Stimulated activated CD8-positive, alpha-beta memory T cell treated with anti-CD3 and anti-CD28 coated beads, Interleukin-4, amount 100 ng/mL, for 4 hours (primary cell): ENCODE results near the gene PGS1.

ENCODE experiments used
- DNase-seq, 2 donors: peaks; one replicate each; pipeline ENCODE4 v3.0.0-alpha.2; 2020; ENCODE audit warnings: low read depth in 2 of 2, low spot score in 1 of 2

PGS1 gene

DNA sequence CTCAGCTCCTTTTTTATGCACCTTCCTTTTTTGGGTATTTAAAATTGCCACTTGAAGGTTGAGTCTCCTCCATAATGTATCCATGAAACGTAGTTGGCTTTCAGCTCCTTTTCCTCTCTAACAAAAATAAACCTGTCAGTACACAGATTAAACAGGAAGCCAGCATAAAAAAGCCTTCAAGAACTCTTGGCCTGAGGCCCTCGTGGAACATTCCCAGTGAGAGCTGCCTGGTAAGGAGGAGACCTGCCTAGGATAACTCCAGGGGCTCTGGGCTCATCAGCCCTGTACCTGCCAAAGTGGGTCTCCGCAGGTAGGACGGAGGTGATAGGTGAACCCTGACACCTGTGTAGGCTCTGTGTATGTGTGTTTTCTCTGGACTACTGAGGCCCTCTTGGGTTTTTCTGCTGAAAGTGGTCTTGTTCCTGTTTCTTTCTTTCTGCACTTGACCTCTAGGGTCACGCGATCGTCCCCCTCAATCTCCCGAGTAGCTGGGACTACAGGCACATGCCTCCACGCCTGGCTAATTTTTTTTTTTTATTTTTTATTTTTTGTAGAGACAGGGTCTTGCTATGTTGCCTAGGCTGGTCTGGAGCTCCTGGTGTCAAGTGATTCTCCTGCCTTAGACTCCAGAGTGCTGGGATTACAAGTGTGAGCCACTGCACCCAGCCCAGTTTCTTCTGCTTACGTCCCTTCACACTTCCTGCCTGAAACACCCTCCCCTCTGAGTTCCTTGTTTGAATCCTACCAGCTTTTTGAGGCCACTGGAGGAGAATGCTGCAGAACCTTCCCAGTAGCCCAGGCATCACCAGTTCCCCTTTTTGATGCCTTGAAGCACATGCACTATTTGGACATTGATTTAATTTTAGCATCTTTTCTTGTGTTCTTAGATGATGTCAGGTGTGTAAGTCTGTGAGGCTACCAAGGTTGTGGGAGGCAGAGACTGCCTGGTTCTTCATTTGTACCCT is 9.8 kb downstream of the PGS1 start:
- no peak for DNase-seq

DNA sequence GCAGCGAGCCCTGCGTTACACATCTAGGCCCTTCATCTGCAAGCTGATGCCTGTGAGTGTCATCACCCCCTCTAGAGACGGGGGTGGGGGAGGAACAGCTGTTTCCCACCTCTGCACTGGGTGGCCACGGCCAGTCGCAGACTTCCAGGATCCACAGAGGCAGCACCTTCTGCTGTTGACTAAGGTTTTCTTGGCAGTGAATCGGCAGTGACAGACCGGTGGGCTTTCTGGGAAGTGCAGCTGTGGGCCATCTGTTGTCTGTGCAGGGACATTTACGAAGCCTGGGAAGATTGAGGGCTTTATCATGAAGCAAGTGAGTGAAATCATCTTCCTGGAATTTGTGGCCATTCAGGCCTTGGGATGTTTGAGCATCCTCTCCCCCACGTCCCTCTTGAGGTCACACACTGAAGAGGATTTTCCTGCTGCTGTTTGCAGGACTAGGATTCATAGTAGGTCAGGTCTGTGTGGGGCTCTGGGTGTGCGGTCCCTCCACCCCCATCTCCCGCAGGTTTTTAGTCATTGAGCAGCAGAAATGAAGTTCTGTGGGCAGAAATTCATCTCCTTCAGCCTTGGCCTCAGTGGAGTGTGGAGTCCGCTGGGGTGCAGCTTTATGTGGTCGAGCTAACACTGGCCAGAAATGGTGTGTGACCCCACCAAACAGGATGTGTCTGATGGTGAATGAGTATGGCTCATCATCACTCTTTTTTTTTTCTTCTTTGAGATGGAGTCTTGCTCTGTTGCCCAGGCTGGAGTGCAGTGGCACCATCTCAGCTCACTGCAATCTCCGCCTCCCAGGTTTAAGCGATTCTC is 12.0 kb downstream of the PGS1 start:
- DNase-seq = no peak

DNA sequence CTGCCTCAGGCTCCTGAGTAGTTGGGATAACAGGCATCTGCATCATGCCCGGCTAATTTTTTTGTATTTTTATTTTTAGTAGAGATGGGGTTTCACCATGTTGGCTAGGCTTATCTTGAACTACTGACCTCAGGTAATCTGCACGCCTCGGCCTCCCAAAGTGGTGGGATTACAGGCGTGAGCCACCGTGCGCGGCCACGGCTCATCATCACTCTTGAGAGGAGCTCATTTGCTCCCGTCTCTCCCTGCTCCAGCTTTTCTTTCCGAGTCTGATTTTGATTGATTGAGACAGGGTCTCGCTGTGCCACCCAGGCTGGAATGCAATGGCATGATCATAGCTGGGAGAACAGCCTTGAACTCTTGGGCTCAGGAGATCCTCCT is 12.6 kb downstream of the PGS1 start:
- DNase-seq = no peak

DNA sequence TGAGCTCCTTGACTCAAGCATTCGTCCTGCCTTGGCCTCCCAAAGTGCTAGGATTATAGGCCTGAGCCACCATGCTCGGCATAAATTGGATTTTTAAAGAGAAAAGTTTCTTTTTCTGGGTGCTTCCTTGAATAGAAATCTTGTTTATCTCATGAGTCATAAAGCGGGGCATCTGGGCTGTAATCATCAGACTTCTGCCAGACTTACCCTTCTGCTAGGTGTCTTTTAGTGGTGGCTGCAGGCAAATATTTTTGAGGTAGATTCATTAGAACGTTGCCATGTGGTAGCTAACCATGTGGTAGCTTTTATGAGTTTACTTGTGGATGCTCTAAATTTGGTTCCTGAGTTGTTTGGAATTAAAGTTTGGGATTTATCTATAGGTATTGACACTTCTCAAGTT is 13.4 kb downstream of the PGS1 start:
- no peak for DNase-seq

DNA sequence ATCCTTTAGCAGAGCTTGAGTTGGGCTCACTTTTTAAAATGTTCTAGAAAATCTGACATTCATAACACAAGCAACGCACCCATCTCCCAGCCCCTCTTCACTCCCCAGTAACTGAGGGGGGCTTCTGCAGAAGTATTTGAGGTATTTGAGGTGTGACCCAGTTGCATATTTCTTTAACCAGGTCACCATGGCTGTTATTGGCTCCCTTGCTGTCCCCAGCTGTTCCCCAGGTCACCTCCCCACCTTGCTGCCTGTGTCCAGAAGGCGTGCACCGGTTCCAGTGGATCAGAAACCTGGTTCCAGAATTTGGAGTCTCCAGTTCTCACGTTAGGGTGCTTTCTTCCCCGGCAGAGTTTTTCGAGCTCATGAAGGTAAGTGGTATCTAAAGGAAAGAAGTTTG is 13.8 kb downstream of the PGS1 start:
- no peak for DNase-seq

DNA sequence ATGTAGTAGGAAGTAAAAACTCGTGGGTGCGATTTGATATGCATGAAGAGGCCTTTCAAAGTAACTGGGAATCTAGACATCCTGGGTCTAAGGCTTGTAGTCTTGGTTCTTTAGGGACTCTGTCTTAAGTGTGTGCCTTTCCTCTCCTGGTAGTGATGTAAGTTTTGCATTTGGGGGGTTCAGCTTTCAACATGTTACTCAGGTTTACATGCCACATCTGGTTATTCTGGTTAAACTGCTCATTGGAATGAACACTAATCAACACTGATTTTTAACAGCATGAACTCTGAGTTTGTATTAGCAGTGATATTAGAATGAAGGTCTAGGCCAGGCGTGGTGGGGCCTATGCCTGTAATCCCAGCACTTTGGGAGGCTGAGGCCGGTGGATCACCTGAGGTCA is 15.1 kb downstream of the PGS1 start:
- DNase-seq = no peak

DNA sequence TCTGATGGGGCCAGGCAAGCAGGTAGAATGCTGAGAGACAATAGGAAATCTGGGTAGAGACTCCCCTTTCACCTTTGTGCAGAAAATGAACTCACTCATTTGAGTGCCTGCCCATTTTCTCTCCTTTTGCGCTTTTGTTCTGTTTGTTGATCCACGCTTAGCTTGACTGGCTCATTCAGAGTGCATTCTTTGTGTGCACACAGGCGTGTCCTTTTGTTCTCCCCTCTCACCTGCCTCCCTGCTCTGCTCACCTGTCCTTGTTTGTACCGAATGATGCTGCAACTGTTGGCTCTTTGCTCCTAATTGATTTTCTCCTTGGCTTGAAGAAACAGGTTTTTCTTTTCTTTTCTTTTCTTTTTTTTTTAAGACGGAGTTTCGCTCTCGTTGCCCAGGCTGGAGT is 15.8 kb downstream of the PGS1 start:
- DNase-seq = no peak

DNA sequence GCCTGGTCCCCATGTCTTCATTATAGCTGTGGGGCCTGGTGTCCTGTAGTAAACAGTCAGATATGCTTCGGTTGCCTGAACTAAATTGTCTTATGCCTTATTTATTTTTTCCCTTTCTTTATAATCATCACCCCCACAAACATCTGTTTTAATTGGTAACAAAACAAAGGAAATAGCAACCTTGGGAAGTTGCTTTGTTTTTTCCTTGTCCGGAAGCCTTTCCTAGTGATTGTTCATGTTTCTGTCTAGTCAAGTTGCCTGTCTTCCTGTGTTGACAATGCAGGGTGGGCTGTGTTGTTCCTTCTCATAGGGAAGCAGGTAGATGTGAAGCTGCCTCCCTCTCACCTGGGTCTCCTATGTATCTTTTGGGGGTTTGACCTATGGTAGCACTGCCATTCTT is 16.7 kb downstream of the PGS1 start:
- no peak for DNase-seq

DNA sequence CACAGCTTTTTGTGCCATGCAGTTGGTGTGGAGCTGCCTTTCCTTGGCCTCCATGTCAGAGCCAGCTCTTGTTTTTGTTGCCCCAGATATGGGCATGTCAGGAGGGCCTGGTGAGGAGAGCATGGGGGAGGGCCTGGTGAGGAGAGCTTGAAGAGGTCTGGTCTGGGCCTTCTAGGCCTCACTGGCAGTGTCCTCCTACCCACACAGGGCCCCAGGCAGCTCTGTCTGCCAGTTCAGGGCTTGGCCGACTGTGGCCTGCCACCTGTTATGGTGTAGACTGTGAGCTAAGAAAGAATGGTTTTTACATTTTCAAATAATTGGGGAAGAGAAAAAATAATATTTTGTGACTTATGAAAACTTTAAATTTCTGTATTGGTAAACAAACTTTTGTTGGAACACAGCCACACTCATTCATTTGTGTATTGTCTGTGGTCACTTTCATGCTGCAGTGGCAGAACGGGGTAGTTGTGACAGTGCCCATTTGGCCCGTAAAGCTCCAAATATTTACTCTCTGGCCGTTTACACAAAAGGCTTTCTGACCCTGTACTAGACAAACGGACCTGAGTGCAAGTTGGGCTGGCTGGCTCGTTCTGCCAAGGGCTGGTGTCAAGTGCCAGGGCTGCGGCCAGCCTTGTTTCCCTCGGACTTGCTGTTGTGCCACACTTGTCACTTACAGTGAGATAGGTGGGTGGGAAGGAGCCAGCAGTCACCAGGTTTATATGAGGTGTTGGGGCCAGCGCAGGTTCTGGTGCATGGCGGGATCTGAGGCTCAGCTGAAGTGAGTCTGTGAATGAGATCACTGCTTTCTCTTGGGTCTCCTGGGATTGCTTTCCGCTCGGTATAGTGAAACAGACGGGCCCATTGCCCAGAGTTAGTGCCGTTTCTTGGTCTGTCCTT is 18.2 kb downstream of the PGS1 start:
- DNase-seq = no peak

DNA sequence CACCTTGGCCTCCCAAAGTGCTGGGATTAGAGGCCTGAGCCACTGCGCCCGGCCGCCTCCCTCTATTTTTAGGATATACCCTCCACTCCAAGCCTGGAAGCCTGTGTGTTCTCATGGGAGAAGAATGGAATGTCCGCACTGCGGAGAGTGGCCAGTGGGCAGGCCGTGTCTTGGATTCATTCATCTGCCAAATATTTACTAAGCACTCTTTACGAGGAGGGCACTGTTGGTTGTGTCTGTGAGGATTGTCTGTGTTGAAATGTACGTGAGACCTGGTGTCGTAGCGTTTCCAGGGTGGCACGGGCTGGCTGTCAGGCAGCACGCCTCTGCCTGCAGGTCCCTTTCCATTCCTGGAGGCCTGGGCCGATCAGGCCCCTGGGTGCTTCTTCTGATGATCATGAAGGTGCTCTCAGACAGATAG is 19.2 kb downstream of the PGS1 start:
- no peak for DNase-seq

DNA sequence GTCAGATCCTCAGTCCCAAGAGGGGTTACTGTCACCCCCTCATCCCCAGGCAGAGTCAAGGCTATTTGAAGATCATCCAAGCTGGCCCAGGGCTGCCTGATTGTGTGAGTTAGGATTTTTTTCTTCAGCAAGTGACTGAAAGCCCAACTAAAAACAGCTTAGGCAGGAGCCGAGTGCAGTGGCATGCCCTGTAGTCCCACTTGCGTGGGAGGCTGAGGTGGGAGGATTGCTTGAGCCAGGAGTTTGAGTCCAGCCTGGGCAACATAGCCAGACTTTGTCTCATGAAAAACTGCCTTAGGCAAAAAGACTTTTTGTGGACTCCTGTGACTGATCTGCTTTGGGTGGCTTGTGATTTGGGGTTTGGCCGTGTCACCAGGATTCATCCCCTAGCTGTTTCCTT is 19.9 kb downstream of the PGS1 start:
- DNase-seq = no peak

DNA sequence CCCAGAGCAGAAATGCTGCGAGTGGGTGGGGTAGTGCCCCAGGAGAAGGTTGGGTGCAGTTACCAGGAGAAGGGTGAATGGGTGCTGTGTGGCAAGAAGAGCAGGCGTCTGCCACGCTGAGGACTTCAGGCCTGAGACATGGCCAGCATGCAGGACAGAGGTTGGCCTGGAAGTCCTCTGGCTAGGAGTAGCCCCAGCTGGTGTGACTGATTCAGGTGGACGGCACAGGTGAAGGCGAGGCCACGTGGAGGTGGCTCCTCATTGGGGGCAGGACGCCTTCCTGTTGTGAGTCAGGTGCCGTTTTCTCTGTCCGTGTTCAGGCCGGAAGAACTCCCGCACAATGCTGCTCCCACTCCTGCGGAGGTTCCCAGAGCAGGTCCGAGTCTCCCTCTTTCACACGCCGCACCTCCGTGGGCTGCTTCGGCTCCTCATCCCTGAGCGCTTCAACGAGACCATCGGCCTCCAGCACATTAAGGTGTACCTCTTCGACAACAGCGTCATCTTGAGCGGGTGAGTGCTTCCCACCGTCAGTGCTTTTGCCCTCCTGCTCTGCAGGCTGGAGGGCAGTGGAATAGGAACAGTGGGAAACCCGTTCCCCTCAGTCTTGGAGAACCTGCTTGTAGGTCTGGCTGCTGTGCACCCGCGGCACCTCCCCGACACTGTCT is 20.7 kb downstream of the PGS1 start:
- DNase-seq = no peak

DNA sequence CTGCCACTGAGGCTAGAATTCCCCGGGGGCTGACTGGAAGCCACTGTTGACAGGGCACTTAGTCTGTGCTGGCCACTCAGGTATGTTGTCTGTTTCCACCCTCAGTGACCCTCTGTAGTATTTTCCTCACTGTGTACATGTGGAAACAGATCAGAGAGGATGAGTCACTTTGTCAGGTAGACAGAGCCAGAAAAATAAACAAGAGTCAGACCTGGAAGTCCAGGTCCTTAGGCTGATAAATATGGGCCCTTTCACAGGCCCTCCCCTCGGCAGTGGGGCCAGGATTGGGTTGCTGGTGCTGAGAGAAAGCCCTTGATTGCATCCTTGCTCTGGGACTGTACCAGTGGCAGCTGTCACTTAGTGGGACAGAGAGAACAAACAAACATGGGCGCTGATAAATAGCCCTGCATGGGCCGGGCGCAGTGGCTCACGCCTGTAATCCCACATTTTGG is 21.3 kb downstream of the PGS1 start:
- DNase-seq = no peak

DNA sequence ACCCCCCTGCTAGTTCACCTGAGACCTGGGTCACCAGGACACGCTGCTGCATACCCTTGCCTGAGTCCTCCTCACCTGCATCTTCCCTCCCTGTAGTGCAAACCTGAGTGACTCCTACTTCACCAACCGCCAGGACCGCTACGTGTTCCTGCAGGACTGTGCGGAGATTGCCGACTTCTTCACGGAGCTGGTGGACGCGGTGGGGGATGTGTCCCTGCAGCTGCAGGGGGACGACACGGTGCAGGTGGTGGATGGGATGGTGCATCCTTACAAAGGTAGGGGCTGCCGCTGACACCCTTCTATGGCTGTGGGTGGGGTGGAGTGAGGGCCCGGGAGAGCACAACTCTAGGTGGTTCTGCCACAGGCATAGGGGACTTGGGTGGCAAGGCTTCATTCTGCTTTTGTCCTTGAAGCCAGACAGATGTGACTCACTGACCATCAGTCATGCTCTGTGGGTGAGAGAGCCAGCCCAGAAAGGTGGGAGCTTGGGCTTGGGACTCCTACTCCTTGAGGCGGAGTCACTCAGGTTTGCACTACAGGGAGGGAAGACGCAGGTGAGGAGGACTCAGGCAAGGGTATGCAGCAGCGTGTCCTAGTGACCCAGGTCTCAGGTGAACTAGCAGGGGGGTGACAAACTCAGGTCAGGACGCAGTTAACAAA is 22.3 kb downstream of the PGS1 start:
- DNase-seq = no peak

DNA sequence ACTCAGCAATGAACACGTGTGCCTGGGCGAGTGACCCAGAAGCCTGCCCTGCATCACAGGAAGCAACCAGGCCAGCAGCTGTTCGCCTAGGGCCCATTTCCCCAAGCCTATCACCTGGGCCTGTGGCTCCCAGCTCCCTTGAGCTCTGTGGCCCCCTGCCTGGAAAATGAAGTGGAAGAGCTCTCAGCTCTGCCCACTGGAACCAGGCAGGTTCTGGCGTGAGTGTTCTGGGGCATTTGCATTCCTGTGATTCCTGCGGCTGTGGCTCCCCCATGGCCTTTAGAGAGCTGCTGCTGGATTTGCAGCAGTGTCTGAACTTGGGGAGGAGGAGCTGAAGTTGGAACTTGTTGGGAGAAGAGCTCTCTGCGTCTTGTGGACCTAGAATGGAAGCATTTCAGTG is 22.8 kb downstream of the PGS1 start:
- no peak for DNase-seq

DNA sequence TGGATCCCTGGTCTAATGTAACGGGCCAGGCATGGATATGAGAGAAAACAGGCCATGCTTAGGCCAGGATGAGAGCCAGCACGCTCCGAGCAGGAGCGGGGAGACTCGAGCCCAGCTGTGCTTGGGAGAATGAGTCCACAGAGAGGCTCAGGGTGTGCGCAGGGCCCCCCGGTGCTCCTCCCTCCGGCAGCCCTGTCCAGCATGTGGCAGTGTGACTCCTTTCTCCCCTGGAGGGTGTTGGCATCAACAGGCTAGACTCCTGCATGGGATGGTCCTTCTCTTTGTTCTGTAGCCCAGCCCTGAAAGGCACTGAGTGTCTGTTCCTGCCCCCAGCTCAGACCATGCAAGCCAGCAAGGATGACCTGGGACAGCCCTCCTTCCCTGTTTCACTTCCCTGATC is 23.4 kb downstream of the PGS1 start:
- DNase-seq = no peak

DNA sequence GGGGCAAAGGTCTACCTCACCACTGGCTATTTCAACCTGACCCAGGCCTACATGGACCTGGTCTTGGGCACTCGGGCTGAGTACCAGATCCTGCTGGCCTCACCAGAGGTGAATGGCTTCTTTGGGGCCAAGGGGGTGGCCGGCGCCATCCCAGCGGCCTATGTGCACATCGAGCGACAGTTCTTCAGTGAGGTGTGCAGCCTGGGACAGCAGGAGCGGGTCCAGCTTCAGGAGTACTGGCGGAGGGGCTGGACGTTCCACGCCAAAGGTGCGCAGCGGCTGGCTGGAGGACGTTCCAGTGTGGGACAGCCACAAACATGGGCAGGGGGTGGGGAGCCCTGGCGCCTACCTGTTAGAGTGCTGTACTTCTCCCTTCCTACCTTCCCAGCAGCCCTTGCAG is 25.4 kb downstream of the PGS1 start:
- no peak for DNase-seq

DNA sequence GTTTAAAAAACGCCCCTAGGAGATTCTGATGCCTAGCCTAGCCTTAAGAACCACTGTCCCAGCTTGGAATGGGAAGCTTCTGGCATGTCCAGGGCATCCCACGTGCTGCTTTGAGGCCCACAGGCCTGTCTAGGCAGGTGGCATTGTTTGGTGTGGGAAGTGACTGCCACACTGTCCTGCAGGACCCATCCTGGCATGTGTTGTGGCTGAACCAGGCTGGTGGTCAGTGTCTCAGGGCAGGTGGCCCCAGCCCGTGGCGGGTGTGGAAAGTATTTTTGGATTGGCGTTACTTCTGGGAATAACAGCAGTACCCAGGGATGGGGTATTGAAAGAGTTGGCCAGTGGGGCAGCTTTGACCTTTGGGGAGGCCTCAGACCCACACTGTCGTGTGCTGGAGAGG is 27.9 kb downstream of the PGS1 start:
- no peak for DNase-seq

DNA sequence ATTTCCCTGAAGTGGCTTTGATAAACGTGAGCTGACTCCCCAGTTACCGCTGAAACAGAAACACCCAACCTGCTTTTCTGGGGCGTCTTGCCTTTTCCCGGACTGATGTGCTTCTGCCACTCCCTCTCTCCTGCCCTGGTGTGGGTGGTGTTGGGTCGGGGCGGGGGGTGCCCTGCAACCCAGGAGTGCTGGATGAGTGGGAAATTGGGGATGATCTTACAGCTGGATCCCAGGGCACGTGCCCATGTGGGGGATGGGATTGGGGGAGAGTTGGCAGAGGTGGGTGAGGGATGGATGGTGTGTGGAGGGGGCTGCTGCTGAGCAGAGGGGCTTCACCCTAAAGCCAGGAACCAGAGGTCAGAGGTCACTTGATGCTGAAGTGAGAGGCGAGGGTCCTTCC is 28.5 kb downstream of the PGS1 start:
- no peak for DNase-seq

DNA sequence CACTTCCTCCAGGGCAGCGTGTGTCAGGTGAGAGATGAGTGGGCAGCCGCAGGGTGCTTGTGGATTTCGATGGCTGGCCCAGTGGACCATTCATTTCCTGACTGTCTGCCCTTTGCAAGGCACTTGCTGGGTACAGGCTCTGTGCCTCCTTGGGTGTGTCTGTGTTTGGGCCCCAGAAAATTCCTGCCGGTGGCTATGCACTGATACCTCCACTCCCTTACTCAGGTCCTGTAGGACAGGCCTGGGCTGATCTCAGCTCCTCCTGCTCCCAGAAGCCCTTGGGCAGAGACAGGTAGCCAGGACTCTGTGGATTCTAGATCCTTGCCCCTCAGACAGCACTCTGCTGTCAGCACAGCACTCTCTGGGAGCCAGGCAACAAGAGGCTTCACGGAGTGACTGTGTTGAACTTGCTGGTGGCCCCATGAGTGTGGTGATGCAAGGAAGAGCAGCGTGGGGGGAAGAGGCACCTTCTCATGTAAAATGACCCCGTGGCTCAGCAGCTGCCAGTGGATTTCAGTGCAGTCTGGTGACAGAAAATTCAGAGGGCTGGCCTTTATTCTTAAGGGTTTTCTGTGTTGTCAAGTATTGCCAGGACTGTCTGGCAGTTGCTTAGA is 29.0 kb downstream of the PGS1 start:
- DNase-seq = no peak
